Measurements from ENCODE around the gene FIBP.

The FIBP gene

DNA sequence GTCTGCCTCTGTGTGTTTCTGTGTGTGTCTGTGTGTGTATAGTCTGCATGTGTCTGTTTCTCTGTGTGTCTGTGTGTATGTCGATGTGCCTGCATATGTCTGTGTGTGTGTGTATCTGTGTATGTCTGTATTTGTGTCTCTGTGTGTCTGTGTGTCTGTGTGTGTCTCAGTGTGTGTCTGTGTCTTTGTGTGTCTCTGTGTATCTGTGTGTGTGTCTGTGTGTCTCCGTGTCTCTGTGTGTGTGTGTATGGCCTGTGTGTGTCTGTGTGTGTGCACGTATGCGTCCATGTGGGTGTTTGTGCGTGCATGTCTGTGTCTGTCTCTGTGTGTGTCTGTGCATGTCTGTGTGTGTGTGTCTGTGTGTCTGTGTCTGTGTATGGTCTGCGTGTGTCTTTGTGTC, 54.1 kb downstream of the FIBP start:
- Histone ChIP-seq H3K27me3 (ENCODE audit: control insufficient read depth, insufficient read depth, low read length) (peaks cover 18% of the 10 kb centered on the region), H3K27ac (ENCODE audit: low read length) (no peak overlapping the region), H3K9me3 (ENCODE audit: control insufficient read depth, low read depth, low read length) (no peaks in the 10 kb centered on the region), H3K9ac (ENCODE audit: low read length) (peak overlapping the region; percentile 51), H3K4me1 (ENCODE audit: control insufficient read depth, low read depth, low read length) (peaks cover 8% of the 10 kb centered on the region), H3K36me3 (ENCODE audit: control insufficient read depth, low read depth, low read length) (no peaks in the 10 kb centered on the region), H3K4me3 (ENCODE audit: low read length) (peak overlapping the region; percentile 59)
